ENCODE measurements around the gene DTWD2.
"Not testable (repeated sequence)": the region's sequence is repeated elsewhere in the genome, so short reads cannot be mapped to it uniquely, and the experiment has no call there.

DTWD2 gene

GRCh38 chr5:118998861-118999260 lies 10.5 kb upstream of the DTWD2 start:
- DNase-seq = not testable (repeated sequence)

- no peak for DNase-seq
Observed at GRCh38 chr5:118996098-118996497, 7.8 kb upstream of the DTWD2 start.

GRCh38 chr5:118994595-118994994 lies 6.2 kb upstream of the DTWD2 start:
- DNase-seq = no peak

GRCh38 chr5:118993118-118993517 lies 4.8 kb upstream of the DTWD2 start:
- DNase-seq = not testable (repeated sequence)

GRCh38 chr5:118992055-118992454 lies 3.7 kb upstream of the DTWD2 start:
- not testable (repeated sequence) for DNase-seq

GRCh38 chr5:118990582-118990981 lies 2.2 kb upstream of the DTWD2 start:
- DNase-seq = no peak

GRCh38 chr5:118989816-118990215 lies 1.5 kb upstream of the DTWD2 start:
- DNase-seq = no peak

GRCh38 chr5:118988866-118989180 lies 476 bp upstream of the DTWD2 start:
- no peak for DNase-seq

- no peak for DNase-seq
Observed at GRCh38 chr5:118984602-118985001, 3.7 kb downstream of the DTWD2 start.

GRCh38 chr5:118981783-118982182 lies 6.6 kb downstream of the DTWD2 start:
- no peak for DNase-seq

GRCh38 chr5:118980438-118980837 lies 7.9 kb downstream of the DTWD2 start:
- DNase-seq = no peak

GRCh38 chr5:118980017-118980416 lies 8.3 kb downstream of the DTWD2 start:
- DNase-seq = no peak

- not testable (repeated sequence) for DNase-seq
Observed at GRCh38 chr5:118973779-118974445, 14.4 kb downstream of the DTWD2 start.

GRCh38 chr5:118968925-118969375 lies 19.4 kb downstream of the DTWD2 start:
- DNase-seq = no peak

- DNase-seq = no peak
Observed at GRCh38 chr5:118968406-118968911, 19.9 kb downstream of the DTWD2 start.

- no peak for DNase-seq
Observed at GRCh38 chr5:118967059-118967508, 21.3 kb downstream of the DTWD2 start.

- no peak for DNase-seq
Observed at GRCh38 chr5:118965890-118966289, 22.5 kb downstream of the DTWD2 start.

- DNase-seq = not testable (repeated sequence)
Observed at GRCh38 chr5:118964970-118965369, 23.4 kb downstream of the DTWD2 start.

- DNase-seq = not testable (repeated sequence)
Observed at GRCh38 chr5:118964388-118964787, 24.0 kb downstream of the DTWD2 start.

- no peak for DNase-seq
Observed at GRCh38 chr5:118963169-118963568, 25.2 kb downstream of the DTWD2 start.

- no peak for DNase-seq
Observed at GRCh38 chr5:118960557-118960956, 27.8 kb downstream of the DTWD2 start.

- DNase-seq = no peak
Observed at GRCh38 chr5:118956727-118957126, 31.6 kb downstream of the DTWD2 start.

GRCh38 chr5:118953652-118954005 lies 34.7 kb downstream of the DTWD2 start:
- no peak for DNase-seq
